ENCODE results near the gene BFAR. TPM values are rescaled to one million over a fixed set of nuclear protein-coding genes. Genes with fewer than 3 reads are reported as not detected.

BFAR gene
- total and polyA plus RNA-seq, 2 donors (not counting 3 experiments of a cell fraction or from before 2014, with no cell fraction given): 57.3 to 73.5 TPM

DNA sequence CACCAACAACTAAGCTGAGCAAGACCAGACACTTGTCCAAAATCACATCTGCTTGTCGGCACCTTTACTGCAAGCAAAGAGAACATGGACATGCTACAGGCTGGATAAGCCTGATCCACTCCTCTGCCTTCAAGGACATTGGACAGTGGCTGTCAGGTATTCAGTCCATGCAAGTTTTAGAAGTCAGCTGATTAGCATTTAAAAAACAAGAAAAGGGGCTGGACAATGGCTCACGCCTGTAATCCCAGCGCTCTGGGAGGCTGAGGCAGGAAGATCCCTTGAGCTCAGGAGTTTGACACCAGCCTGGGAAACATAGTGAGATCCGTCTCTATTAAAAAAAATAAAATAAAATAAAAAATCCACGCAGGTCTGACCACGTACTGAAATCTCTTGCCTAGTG lies 23.0 kb upstream of the BFAR start:
- ChIA-PET POLR2A (no interaction called here), CTCF (no interaction called here)
- intact Hi-C loops (cut with micrococcal nuclease): no loop called here
- Histone ChIP-seq H3K36me3 (ENCODE audit: control insufficient read depth in 2 of 2, extremely low read depth in 1 of 2, insufficient read depth in 2 of 2, low read length in 2 of 2) (peaks cover 10 to 13% of the 10 kb centered on the region in 2 experiments), H3K9me3 (replicated peaks; ENCODE audit: control insufficient read depth, insufficient read depth, low read length) (no peaks in the 10 kb centered on the region), H3K9ac (replicated peaks; ENCODE audit: extremely low read depth, insufficient read depth, low read length) (no peak overlapping the region), H4K20me1 (replicated peaks; ENCODE audit: control insufficient read depth, extremely low read depth, insufficient read depth, low read length) (no peaks in the 10 kb centered on the region), H3K27me3 (ENCODE audit: control insufficient read depth in 2 of 2, insufficient read depth in 2 of 2, low read length in 2 of 2) (no peaks in the 10 kb centered on the region), H3K4me2 (ENCODE audit: insufficient read depth, low read length) (no peak overlapping the region), H3K27ac (ENCODE audit: insufficient read depth, low read depth, low read length) (no peak overlapping the region), H2AFZ (ENCODE audit: low read depth, low read length) (no peak overlapping the region), H3K9me1 (replicated peaks; ENCODE audit: control insufficient read depth, extremely low read depth, insufficient read depth, low read length) (no peaks in the 10 kb centered on the region), H3K4me1 (ENCODE audit: control insufficient read depth, extremely low read depth, insufficient read depth, low read length) (no peaks in the 10 kb centered on the region), H3K4me3 (replicated peaks in 1 of 3; ENCODE audit: insufficient read depth in 1 of 3, low read depth in 1 of 3, low read length in 3 of 3) (no peak overlapping the region), H3K79me2 (ENCODE audit: control insufficient read depth, insufficient read depth, low read length) (no peaks in the 10 kb centered on the region)
- TF ChIP-seq EZH2 (IDR thresholded peaks at IDR 0.05; ENCODE audit: borderline replicate concordance, low read depth, low read length, severe bottlenecking) (no peak), JUN (IDR thresholded peaks at IDR 0.05; ENCODE audit: borderline replicate concordance, insufficient read depth, insufficient read length, low read depth) (no peak), GATA2 (IDR thresholded peaks at IDR 0.05; ENCODE audit: insufficient read depth, insufficient read length, low read depth, low read length) (no peak), POLR2AphosphoS5 (IDR thresholded peaks at IDR 0.05; ENCODE audit: insufficient read depth, low read depth, low read length) (no peak), POLR2A (IDR thresholded peaks at IDR 0.05; ENCODE audit: low read depth, low read length) (no peak), MYC (IDR thresholded peaks at IDR 0.05; ENCODE audit: low read depth, low read length) (no peak)
- TF ChIP-seq, protein P1, sequence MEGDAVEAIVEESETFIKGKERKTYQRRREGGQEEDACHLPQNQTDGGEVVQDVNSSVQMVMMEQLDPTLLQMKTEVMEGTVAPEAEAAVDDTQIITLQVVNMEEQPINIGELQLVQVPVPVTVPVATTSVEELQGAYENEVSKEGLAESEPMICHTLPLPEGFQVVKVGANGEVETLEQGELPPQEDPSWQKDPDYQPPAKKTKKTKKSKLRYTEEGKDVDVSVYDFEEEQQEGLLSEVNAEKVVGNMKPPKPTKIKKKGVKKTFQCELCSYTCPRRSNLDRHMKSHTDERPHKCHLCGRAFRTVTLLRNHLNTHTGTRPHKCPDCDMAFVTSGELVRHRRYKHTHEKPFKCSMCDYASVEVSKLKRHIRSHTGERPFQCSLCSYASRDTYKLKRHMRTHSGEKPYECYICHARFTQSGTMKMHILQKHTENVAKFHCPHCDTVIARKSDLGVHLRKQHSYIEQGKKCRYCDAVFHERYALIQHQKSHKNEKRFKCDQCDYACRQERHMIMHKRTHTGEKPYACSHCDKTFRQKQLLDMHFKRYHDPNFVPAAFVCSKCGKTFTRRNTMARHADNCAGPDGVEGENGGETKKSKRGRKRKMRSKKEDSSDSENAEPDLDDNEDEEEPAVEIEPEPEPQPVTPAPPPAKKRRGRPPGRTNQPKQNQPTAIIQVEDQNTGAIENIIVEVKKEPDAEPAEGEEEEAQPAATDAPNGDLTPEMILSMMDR (IDR thresholded peaks at IDR 0.05; ENCODE audit: extremely low read depth in 1 of 2, insufficient read depth in 1 of 2, low read depth in 1 of 2, low read length in 2 of 2): no peak
- TF ChIP-seq, protein P2, sequence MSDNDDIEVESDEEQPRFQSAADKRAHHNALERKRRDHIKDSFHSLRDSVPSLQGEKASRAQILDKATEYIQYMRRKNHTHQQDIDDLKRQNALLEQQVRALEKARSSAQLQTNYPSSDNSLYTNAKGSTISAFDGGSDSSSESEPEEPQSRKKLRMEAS (IDR thresholded peaks at IDR 0.05; ENCODE audit: insufficient read depth, insufficient read length): no peak
- no TSS peak for BruUV-seq (replicated peaks)
- DNase-seq (ENCODE audit: low read depth, low spot score) (no peak), FAIRE-seq (no peak)
- dilution Hi-C loops (cut with MboI; ENCODE audit: extremely low pct_ligation_motif_present, low sequenced_read_pairs): no loop called here
